Astrocyte of the cerebellum (primary cell): ENCODE results near the gene RNF2.
"Not testable (repeated sequence)": the region's sequence is repeated elsewhere in the genome, so short reads cannot be mapped to it uniquely, and the experiment has no call there.

Source experiments
- DNase-seq: peaks from one replicate; pipeline ENCODE4 v3.0.0-alpha.2; 2011; ENCODE audit warnings: low read depth
- H3K4me3 ChIP-seq: 2 replicates; pipeline ENCODE4 v1.5.1; 2011; ENCODE audit warnings: mild to moderate bottlenecking, low read depth, low read length, moderate library complexity
- CTCF ChIP-seq: IDR thresholded peaks from 2 replicates; pipeline ENCODE4 v1.5.1; 2012; ENCODE audit warnings: low read length, low read depth, moderate library complexity, mild to moderate bottlenecking; ENCODE audit errors: missing control alignments
- in situ Hi-C: cut with HindIII; loops from 2 replicates; pipeline ENCODE4 v1.10.0; 2017; ENCODE audit warnings: low sequenced_read_pairs

Gene RNF2

GRCh38 chr1:185044981-185045813, at the start of gene RNF2:
Gene RNF2 (plus strand): TSS chr1:185045558. CDS start chr1:185087554, 41,996 bp downstream.
- in situ Hi-C loops = no loop called here
- DNase-seq = peak; percentile 58
- TF ChIP-seq CTCF = no peak
- H3K4me3 ChIP-seq = peak within 1 kb of the TSS; percentile 92

- not testable (repeated sequence) for DNase-seq, H3K4me3 ChIP-seq
- in situ Hi-C loops = loop anchor here (25.0 kb wide), 1 partner anchor 188 kb away; no protein-coding TSS in a partner anchor
Observed at GRCh38 chr1:184999974-185000373, 45.4 kb upstream of the RNF2 start.

- in situ Hi-C loops, H3K4me3 ChIP-seq, DNase-seq: not testable (repeated sequence)
Observed at GRCh38 chr1:185001312-185001880, 44.0 kb upstream of the RNF2 start.

GRCh38 chr1:185008838-185009237, 36.5 kb upstream of the RNF2 start:
- H3K4me3 ChIP-seq = no peak overlapping the region
- no peak for DNase-seq
- no peak for TF ChIP-seq CTCF
- in situ Hi-C loops = no loop called here

- no peak overlapping the region for H3K4me3 ChIP-seq
- DNase-seq = no peak
- in situ Hi-C loops = no loop called here
- TF ChIP-seq CTCF = no peak
Observed at GRCh38 chr1:185010361-185010760, 35.0 kb upstream of the RNF2 start.

GRCh38 chr1:185014941-185015340, 30.4 kb upstream of the RNF2 start:
- H3K4me3 ChIP-seq = no peak overlapping the region
- TF ChIP-seq CTCF = no peak
- in situ Hi-C loops = no loop called here
- no peak for DNase-seq

GRCh38 chr1:185015631-185016030, 29.7 kb upstream of the RNF2 start:
- TF ChIP-seq CTCF = no peak
- in situ Hi-C loops = no loop called here
- DNase-seq = no peak
- H3K4me3 ChIP-seq = no peak overlapping the region
